SK-N-MC (cell line): ENCODE data around the gene NSUN7.
"Not testable (repeated sequence)": the region's sequence is repeated elsewhere in the genome, so short reads cannot be mapped to it uniquely, and the experiment has no call there.

Experiments used
- DNase-seq: peaks from one replicate; pipeline ENCODE4 v3.0.0-alpha.2; 2011; ENCODE audit warnings: low read depth, low spot score
- H3K27ac ChIP-seq: fragments of 200-600 bp; sonication (generic); 2 replicates; pipeline ENCODE4 v1.5.1; 2016; ENCODE audit warnings: mixed run types
- H3K36me3 ChIP-seq: fragments of 200-600 bp; sonication (generic); 2 replicates; pipeline ENCODE4 v1.6.1; 2017; ENCODE audit warnings: antibody characterized with exemption, low read length, mixed read lengths; ENCODE audit not compliant: insufficient read depth
- H3K4me3 ChIP-seq: fragments of 200-600 bp; sonication (generic); 2 replicates; pipeline ENCODE4 v1.5.1; 2016
- H3K9ac ChIP-seq: fragments of 200-600 bp; sonication (generic); 2 replicates; pipeline ENCODE4 v1.8.0; 2017; ENCODE audit warnings: mixed run types, mixed read lengths; ENCODE audit not compliant: insufficient read length
- H3K9me3 ChIP-seq: fragments of 200-600 bp; sonication (generic); 2 replicates; pipeline ENCODE4 v1.6.1; 2017; ENCODE audit warnings: low read depth, mild to moderate bottlenecking, antibody characterized with exemption, low read length, moderate library complexity, mixed read lengths
- EZH2 ChIP-seq: fragments of 200-600 bp; sonication (generic); IDR thresholded peaks from one replicate; pipeline ENCODE4 v1.6.1; 2017; ENCODE audit warnings: antibody characterized with exemption
- FOXP2 ChIP-seq: optimal IDR thresholded peaks from 2 replicates; pipeline ENCODE3; 2011; ENCODE audit warnings: mild to moderate bottlenecking, moderate library complexity; ENCODE audit not compliant: insufficient read depth; ENCODE audit errors: extremely low read length, control extremely low read depth
- POLR2AphosphoS5 ChIP-seq: IDR thresholded peaks from 2 replicates; pipeline ENCODE4 v1.6.1; 2012; ENCODE audit warnings: mild to moderate bottlenecking, low read depth, low read length, borderline replicate concordance

Gene NSUN7, protein sequence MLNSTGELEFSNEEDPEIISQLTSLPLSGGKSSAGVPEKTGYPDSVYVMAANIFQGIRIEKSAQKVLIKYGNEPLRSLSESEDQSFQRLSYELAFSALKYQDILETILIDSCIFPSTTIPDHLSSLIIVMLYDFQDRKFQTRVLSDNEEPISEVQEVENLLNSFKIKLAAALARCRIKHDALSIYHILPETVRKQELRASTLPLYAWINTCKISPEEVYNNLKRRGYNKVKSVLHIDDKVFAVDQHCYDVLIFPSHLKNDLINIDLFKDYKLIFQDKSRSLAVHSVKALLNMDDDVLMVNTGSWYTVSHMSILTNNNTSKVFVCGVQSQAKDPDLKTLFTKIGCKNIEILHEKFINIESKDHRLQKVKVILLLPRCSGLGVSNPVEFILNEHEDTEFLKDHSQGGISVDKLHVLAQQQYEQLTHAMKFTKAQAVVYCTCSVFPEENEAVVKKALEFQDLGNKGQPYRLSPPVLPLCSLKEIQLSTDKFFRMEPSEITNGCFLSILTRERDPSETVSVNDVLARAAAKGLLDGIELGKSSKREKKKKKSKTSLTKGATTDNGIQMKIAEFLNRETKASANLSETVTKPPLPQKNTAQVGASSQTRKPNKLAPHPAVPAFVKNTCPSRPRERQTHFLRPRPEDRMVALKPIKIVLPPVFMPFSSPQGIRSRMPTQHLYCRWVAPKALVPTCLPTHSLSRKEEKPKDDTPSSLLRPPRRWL

DNA sequence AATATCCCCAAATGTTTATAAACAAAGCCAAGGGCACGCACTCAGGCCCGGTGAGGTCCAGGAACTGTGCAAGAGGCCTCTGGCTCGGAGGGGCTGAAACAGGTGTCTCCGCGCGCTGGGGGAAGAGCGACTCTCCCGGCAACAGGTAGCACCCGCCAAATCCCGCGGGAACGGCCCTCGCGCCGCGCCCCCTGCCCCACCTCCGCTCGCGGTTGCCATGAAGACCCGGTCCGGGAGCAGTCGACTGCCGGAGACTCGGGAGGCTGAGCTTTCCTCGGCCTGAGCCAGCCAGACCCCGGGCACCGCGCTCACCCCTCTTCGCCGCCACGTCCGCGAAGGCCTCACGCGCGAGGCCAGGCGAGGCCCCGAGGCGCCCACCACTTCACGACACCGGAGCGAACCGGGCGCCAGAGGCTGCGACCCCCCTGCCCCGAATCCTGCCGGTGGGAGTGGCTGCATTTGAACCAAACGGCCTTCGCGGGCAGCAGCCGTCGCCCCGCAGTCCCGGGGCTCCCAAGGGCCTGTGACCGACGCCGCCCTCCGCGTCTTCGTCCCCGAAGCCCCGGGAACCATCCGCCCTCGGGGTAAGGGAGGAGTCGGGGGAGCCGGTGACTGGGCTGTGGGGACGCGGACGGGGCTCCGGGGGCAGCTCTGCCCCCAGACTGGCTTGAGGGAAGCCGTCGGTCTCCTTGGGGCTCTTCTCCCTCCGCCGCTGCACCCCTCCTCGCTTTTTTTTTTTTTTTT, at the start of gene NSUN7:
NSUN7 (plus strand) TSS at position 239 of the 744 bp plus-strand sequence. CDS start 739 bp downstream, outside the sequence.
- no peaks in the 10 kb centered on the region for H3K36me3 ChIP-seq
- TF ChIP-seq EZH2 (no peak), FOXP2 (no peak)
- no peaks in the 10 kb centered on the region for H3K9me3 ChIP-seq
- H3K27ac ChIP-seq: no peak within 1 kb of the TSS
- no peak within 1 kb of the TSS for H3K9ac ChIP-seq
- no peak for DNase-seq
- no peak within 1 kb of the TSS for H3K4me3 ChIP-seq

DNA sequence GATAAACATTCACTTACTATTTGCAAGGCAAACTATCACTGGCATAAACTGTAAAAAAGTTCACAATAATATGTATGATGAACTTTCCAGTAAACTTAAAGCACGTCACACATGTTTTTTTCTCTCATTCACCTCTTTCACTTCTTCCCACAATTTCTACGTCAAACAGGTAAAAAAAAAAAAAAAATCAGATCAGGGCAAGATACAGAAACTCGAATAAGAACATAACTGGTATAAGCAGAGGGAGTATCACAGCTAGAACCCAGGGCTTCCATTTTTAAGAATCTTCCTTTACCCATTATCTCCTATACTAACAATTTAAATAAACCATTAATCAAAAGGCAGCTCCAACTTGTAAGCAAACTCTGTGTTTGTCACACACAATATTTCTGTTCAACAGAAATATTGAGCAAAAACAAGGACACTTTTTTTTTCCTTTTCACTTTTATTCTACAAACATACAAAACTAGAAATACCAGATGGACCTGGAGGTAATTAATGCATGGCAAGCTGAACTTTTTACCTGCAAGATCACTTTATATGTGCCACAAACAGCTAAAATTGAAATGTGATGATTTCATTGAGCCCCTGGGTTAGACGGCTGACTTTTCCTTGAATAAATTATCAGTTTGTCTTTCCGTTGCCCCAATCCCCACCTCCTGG, 47.5 kb upstream of the NSUN7 start:
- Histone ChIP-seq H3K9me3 (no peaks in the 10 kb centered on the region), H3K4me3 (no peak overlapping the region), H3K9ac (no peak overlapping the region), H3K27ac (no peak overlapping the region), H3K36me3 (no peaks in the 10 kb centered on the region)
- no peak for DNase-seq
- TF ChIP-seq FOXP2: no peak

DNA sequence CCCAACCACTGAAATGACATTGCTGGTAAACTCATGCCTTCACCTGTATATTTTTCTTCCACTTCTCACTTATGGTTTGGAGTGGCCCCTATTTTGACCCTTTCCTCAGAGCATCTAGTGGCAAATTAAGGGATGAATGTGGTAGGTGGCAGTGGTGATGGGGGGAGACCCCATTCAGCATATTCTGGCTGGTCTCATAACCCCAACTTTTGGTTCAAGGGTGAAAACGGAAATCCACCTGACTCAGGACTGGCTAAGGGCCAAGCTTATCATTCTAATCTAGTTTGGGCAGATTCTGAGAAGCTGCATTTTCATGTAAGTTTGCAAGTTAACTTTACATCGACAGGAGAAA, 47.0 kb upstream of the NSUN7 start:
- no peaks in the 10 kb centered on the region for H3K36me3 ChIP-seq
- H3K27ac ChIP-seq: no peak overlapping the region
- no peak for TF ChIP-seq POLR2AphosphoS5
- no peak for TF ChIP-seq FOXP2
- TF ChIP-seq EZH2: no peak
- no peaks in the 10 kb centered on the region for H3K9me3 ChIP-seq
- DNase-seq: no peak
- no peak overlapping the region for H3K4me3 ChIP-seq
- H3K9ac ChIP-seq: no peak overlapping the region

DNA sequence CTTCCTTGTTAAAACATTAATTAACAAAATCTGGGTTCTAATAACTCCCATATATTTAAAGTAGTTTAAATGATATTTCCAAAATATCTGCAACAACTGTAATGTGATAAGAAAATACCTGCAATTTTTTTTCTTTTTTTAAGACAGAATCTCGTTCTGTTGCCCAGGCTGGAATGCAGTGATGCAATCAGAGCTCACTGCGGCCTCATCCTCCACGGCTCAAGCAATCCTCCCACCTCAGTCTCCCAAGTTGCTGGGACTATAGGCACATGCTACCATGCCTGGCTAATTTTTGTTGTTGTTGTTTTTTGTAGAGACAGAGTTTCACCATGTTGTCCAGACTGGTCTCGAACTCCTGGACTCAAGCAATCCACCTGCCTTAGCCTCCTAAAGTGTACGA, 45.7 kb upstream of the NSUN7 start:
- no peaks in the 10 kb centered on the region for H3K9me3 ChIP-seq
- H3K36me3 ChIP-seq: no peaks in the 10 kb centered on the region
- no peak for DNase-seq
- no peak overlapping the region for H3K4me3 ChIP-seq
- no peak overlapping the region for H3K9ac ChIP-seq
- TF ChIP-seq EZH2 (no peak), FOXP2 (no peak), POLR2AphosphoS5 (no peak)
- no peak overlapping the region for H3K27ac ChIP-seq

DNA sequence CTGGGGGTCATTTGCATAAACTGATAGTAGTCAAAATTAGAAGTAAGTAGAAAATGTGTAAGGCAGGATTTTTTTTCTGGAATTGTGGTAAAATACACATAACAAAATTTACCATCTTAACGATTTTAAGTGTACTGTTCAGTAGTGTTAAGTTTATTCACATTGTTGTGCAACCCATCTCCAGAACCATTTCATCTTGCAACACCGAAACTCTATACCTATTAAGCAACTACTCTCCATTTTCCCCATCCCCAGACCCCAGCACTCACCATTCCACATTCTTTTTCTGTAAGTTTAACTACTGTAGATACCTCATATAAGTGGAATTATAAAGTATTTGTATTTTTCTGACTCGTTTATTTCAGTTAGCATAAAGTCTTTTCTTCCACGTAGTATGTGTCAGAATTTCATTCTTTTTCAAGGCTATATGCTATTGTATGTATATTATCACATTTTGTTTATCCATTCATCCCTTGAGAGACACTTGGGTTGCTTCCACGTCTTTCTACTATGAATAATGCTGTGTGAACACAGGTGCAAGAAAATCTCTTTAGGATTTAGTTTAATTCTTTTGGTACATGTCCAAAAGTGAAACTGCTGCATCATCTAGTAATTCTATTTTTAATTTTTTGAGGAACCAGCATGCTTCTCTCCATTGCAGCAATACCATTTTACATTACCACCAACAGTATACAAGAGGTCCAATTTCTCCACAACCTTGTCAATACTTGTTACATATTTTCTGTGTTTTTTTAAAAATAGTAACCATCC, 39.1 kb upstream of the NSUN7 start:
- H3K4me3 ChIP-seq: no peak overlapping the region
- no peak for DNase-seq
- TF ChIP-seq EZH2: no peak
- TF ChIP-seq POLR2AphosphoS5: no peak
- TF ChIP-seq FOXP2: no peak
- H3K27ac ChIP-seq: no peak overlapping the region
- H3K9ac ChIP-seq: no peak overlapping the region
- H3K9me3 ChIP-seq: no peaks in the 10 kb centered on the region
- H3K36me3 ChIP-seq: no peaks in the 10 kb centered on the region

DNA sequence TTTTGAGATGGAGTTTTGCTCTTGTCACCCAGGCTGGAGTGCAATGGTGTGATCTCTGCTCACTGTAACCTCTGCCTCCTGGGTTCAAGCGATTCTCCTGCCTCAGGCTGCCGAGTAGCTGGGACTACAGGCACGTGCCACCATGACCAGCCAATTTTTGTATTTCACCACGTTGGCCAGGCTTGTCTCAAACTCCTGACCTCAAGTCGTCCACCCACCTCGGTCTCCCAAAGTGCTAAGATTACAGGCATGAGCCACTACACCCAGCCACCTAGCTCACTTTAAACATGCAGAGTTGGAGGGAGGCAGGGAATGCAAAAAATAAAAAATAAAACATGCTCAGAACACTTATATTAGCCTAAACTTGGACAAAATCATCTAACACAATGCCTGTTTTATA, 36.8 kb upstream of the NSUN7 start:
- H3K9ac ChIP-seq: not testable (repeated sequence)

DNA sequence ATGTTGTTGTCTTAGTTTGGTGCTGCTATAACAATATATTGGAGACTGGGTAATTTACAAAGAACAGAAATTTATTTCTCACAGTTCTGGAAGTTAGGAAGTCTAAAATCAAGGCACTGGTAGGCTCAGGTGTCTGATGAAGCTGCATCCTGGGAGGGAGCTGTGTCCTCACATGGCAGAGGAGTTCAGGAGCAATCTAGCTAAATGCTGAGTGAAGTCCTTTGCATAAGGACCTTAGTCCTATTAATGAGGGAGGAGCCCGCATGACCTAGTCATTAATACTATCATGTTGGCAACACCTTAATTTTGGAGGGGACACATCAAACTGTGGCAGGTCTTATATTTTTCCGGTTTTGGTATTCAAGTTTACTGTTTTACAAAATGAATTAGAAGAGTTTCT, 36.0 kb upstream of the NSUN7 start:
- Histone ChIP-seq H3K9ac (no peak overlapping the region), H3K9me3 (no peaks in the 10 kb centered on the region), H3K4me3 (no peak overlapping the region), H3K27ac (no peak overlapping the region), H3K36me3 (no peaks in the 10 kb centered on the region)
- no peak for DNase-seq
- no peak for TF ChIP-seq EZH2
- no peak for TF ChIP-seq POLR2AphosphoS5
- no peak for TF ChIP-seq FOXP2

More for the DNA sequence above, 36.8 kb upstream of the NSUN7 start:
- not testable (repeated sequence) for H3K27ac ChIP-seq, H3K36me3 ChIP-seq, DNase-seq, H3K9me3 ChIP-seq, H3K4me3 ChIP-seq

DNA sequence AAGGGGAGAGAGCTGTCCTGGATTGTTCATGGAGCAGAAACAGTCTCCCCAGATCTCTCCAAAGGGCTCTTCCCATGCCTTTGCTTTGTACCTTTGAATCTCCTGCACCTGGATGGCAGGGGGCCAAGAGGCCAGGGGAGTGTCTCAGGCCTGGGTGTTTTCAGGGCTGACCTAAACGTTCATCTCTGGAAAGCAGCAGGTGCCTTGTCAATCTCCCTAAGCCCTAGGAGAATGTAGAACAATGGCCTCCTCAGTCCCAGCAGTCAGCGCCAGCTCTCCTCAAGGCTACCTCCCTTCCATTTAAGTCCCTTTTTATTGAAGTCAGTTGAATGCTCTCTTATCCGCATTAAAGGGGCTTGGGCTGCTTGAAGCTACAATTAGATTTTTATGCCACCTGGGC, 31.2 kb upstream of the NSUN7 start:
- DNase-seq: no peak
- H3K4me3 ChIP-seq: no peak overlapping the region
- TF ChIP-seq POLR2AphosphoS5: no peak
- no peak for TF ChIP-seq FOXP2
- TF ChIP-seq EZH2: no peak
- H3K36me3 ChIP-seq: no peaks in the 10 kb centered on the region
- no peaks in the 10 kb centered on the region for H3K9me3 ChIP-seq
- H3K27ac ChIP-seq: no peak overlapping the region
- H3K9ac ChIP-seq: no peak overlapping the region
